AG10803 (cell line): Measurements from ENCODE around the gene PYDC1.

Experiments
- DNase-seq: peaks from one replicate; pipeline ENCODE4 v3.0.0; 2010; ENCODE audit warnings: low read depth
- H3K4me3 ChIP-seq: 2 replicates; pipeline ENCODE4 v1.5.1; 2011; ENCODE audit warnings: mild to moderate bottlenecking, low read length, control low read depth
- TF ChIP-seq, protein P1 (sequence below): conservative IDR thresholded peaks from 2 replicates; pipeline ENCODE4 v1.5.1; 2011; ENCODE audit warnings: mild to moderate bottlenecking, low read length, control low read depth, inconsistent platforms

PYDC1 gene

DNA sequence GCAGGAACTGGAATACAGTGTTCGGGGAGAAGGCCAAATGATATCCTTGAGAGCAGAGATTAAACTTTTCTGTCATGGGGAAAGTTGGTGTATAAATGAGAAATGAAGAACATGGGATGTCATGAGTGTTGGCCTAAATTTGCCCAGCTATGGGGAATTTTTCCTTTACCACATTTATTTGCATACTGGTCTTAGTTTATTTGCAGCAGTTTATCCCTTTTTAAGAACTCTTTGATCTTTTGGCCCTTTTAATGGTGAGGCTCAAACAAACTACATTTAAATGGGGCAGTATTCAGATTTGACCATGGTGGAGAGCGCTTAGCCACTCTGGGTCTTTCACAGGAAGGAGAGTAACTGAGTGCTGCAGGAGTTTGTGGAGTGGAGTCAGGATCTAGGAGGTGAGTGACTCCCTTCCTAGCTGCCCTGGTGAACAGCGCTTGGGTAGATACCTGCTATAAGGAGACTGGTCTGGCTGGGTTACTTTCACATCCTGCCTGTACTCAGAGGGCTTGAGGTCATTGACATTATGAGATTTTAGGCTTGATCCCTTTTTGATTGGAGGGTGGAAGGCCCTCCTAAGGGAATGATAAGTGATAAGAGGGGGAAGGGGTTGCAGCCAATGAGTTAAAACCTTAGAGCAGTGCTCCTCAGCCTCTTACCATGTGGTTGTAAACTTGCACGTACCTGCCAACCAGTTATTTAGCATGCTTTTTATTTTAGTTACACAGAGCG lies 25.1 kb downstream of the PYDC1 start:
- TF ChIP-seq, protein P1, sequence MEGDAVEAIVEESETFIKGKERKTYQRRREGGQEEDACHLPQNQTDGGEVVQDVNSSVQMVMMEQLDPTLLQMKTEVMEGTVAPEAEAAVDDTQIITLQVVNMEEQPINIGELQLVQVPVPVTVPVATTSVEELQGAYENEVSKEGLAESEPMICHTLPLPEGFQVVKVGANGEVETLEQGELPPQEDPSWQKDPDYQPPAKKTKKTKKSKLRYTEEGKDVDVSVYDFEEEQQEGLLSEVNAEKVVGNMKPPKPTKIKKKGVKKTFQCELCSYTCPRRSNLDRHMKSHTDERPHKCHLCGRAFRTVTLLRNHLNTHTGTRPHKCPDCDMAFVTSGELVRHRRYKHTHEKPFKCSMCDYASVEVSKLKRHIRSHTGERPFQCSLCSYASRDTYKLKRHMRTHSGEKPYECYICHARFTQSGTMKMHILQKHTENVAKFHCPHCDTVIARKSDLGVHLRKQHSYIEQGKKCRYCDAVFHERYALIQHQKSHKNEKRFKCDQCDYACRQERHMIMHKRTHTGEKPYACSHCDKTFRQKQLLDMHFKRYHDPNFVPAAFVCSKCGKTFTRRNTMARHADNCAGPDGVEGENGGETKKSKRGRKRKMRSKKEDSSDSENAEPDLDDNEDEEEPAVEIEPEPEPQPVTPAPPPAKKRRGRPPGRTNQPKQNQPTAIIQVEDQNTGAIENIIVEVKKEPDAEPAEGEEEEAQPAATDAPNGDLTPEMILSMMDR, result no peak
- DNase-seq, result no peak
- H3K4me3 ChIP-seq, result no peak overlapping the region

DNA sequence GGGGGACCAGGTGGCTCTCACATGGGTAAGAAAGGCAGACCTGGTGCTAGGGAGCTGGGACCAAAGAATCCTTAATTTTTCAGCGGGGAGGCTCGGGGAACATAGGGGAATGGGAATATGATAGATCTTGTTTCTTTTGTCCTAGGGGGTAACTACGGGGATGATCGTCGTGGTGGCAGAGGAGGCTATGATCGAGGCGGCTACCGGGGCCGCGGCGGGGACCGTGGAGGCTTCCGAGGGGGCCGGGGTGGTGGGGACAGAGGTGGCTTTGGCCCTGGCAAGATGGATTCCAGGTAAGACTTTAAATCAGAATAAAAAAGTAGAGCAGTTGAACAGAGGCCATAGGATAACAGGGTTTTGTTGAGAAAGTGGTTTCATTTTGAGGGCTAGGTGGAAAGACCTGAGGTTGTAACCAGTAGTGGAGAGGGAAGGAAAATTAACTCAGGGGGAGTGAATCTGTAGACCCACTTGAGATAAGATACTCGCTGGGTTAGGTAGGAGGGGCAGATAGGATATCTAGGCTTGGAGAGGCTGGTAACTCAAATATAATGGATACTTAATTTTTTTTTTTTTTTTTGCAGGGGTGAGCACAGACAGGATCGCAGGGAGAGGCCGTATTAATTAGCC lies 26.0 kb downstream of the PYDC1 start:
- H3K4me3 ChIP-seq, result no peak overlapping the region
- TF ChIP-seq, protein P1, result no peak
- no peak for DNase-seq

DNA sequence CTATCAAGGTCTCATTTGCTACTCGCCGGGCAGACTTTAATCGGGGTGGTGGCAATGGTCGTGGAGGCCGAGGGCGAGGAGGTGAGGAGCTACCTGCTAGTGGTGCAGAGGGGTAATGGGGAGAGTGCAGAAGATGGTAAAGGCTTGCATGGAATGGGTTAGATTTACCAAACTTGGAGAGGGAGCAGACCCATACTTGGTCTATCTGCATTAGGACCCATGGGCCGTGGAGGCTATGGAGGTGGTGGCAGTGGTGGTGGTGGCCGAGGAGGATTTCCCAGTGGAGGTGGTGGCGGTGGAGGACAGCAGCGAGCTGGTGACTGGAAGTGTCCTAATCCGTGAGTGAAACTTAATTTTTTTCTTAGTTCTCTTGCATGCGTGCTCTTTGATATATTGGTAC lies 26.9 kb downstream of the PYDC1 start:
- H3K4me3 ChIP-seq, result no peak overlapping the region
- TF ChIP-seq, protein P1, result no peak
- no peak for DNase-seq

DNA sequence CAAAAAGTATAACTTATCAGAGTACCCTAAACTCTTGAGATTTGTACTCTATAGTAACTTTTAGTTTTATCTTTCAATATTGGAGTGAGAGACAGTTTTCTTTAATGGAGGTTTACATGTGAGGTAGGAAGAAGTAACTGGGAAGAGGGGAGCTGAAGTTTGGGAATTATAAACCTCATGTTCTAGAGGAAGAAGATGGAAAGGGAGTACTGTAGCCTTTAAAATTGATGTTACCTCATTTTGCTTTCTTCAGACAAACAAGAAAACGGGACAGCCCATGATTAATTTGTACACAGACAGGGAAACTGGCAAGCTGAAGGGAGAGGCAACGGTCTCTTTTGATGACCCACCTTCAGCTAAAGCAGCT lies 27.5 kb downstream of the PYDC1 start:
- TF ChIP-seq, protein P1, result no peak
- no peak for DNase-seq
- no peak overlapping the region for H3K4me3 ChIP-seq

DNA sequence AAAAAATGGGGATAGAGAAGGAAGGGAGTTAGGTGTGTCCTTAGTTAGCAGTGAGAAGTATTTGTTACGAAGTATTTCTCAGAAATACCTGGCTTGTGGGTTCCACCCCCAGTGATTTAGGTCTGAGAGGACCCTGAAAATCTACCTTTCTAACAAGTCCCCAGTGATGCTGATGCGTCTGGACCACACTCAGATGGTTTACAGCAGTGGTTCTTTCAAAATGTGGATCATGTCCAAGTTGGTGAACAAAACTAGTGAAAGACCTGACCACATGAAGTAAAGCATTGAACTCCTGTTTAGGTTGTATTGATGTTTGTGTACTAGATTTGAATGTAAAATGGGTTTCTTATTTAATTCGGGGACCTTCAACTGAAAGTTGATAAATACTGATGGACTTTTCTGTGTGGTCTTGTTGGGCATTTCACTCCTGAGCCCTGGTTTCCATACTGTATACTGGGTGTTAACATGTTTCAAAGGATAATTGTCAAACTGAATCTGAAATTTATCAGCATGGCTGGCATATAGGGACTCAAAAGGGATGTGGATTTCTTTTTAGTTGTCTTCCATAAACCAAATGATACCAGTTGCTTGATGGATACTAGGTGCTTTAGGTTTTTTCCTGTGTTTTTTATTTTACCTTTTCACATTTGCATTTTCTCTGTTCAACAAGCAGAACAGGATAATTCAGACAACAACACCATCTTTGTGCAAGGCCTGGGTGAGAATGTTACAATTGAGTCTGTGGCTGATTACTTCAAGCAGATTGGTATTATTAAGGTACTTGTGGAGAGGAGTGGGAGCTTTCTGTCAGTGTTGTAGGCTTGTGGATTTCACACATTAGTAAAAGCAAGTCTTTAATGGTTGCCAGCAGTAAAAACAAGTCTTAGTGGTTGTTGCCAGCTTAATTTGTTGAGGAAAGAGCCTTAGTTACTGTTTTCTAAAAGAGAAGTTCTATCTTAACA lies 28.2 kb downstream of the PYDC1 start:
- TF ChIP-seq, protein P1, result no peak
- no peak for DNase-seq
- no peak overlapping the region for H3K4me3 ChIP-seq

DNA sequence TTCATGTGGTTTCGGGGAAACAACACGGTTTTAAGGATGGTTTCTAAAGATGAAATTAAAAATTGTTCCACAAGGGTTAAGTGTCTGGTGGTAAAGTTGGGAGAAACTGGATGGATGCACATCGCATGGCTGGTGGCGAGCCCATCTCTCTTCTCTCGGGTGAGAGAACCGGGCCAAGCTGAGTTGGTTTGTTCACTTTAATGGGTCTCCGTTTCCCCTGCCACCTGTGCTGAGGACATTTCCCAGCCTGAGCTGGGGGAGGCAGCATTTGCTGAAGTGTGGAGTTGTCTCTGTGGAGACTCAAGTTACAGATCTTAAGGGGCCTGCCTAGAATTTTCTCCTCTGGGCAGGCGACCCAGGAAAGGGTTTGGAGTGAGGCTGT lies 29.1 kb downstream of the PYDC1 start:
- no peak overlapping the region for H3K4me3 ChIP-seq
- DNase-seq, result no peak
- TF ChIP-seq, protein P1, result no peak
